Measurements from ENCODE around the gene MLST8. TPM values are rescaled to one million over a fixed set of nuclear protein-coding genes. Genes with fewer than 3 reads are reported as not detected.
"Not testable (repeated sequence)": the region's sequence is repeated elsewhere in the genome, so short reads cannot be mapped to it uniquely, and the experiment has no call there.

Gene MLST8
- total RNA-seq, 1 donor from 2014 or later, result 51.6 TPM

- Histone ChIP-seq H3K36me3 (no peaks in the 10 kb centered on the region), H3K27me3 (peaks cover 11% of the 10 kb centered on the region), H3K4me1 (peaks cover 18% of the 10 kb centered on the region), H3K27ac (no peak overlapping the region), H3K9me3 (no peaks in the 10 kb centered on the region), H3K4me3 (no peak overlapping the region)
- TF ChIP-seq CTCF (IDR thresholded peaks at IDR 0.05) (no peak), POLR2A (IDR thresholded peaks at IDR 0.05) (no peak), POLR2AphosphoS5 (IDR thresholded peaks at IDR 0.05; ENCODE audit: insufficient read depth in 1 of 2, low read depth in 1 of 2) (no peak)
- intact Hi-C loops (cut with DNase I), result no loop called here
- no peak for DNase-seq (ENCODE audit: extremely low spot score in 2 of 2)
These were observed 7.0 kb upstream of the MLST8 start for GRCh38 chr16:2198283-2198682.

- no peaks in the 10 kb centered on the region for H3K9me3 ChIP-seq
- no peak for DNase-seq (ENCODE audit: extremely low spot score in 2 of 2)
- H3K36me3 ChIP-seq, result no peaks in the 10 kb centered on the region
- H3K27me3 ChIP-seq, result peaks cover 11% of the 10 kb centered on the region
- peaks cover 18% of the 10 kb centered on the region for H3K4me1 ChIP-seq
- TF ChIP-seq POLR2A (IDR thresholded peaks at IDR 0.05), result no peak
- no peak for TF ChIP-seq POLR2AphosphoS5 (IDR thresholded peaks at IDR 0.05; ENCODE audit: insufficient read depth in 1 of 2, low read depth in 1 of 2)
- no peak for TF ChIP-seq CTCF (IDR thresholded peaks at IDR 0.05)
- intact Hi-C loops (cut with DNase I), result no loop called here
- H3K27ac ChIP-seq, result no peak overlapping the region
- no peak overlapping the region for H3K4me3 ChIP-seq
These were observed 6.2 kb upstream of the MLST8 start for GRCh38 chr16:2199095-2199494.

GRCh38 chr16:2199621-2200139, 5.6 kb upstream of the MLST8 start:
- Histone ChIP-seq H3K9me3 (no peaks in the 10 kb centered on the region), H3K27ac (no peak overlapping the region), H3K36me3 (no peaks in the 10 kb centered on the region), H3K4me3 (no peak overlapping the region), H3K27me3 (peaks cover 11% of the 10 kb centered on the region), H3K4me1 (peaks cover 15% of the 10 kb centered on the region)
- no peak for DNase-seq (ENCODE audit: extremely low spot score in 2 of 2)
- TF ChIP-seq POLR2A (IDR thresholded peaks at IDR 0.05) (no peak), POLR2AphosphoS5 (IDR thresholded peaks at IDR 0.05; ENCODE audit: insufficient read depth in 1 of 2, low read depth in 1 of 2) (no peak), CTCF (IDR thresholded peaks at IDR 0.05) (no peak)
- intact Hi-C loops (cut with DNase I), result no loop called here

- H3K4me3 ChIP-seq, result no peak overlapping the region
- DNase-seq (ENCODE audit: extremely low spot score in 2 of 2), result no peak
- peaks cover 13% of the 10 kb centered on the region for H3K4me1 ChIP-seq
- H3K9me3 ChIP-seq, result no peaks in the 10 kb centered on the region
- intact Hi-C loops (cut with DNase I), result no loop called here
- peaks cover 8% of the 10 kb centered on the region for H3K27me3 ChIP-seq
- TF ChIP-seq POLR2A (IDR thresholded peaks at IDR 0.05), result no peak
- no peak for TF ChIP-seq CTCF (IDR thresholded peaks at IDR 0.05)
- TF ChIP-seq POLR2AphosphoS5 (IDR thresholded peaks at IDR 0.05; ENCODE audit: insufficient read depth in 1 of 2, low read depth in 1 of 2), result no peak
- no peak overlapping the region for H3K27ac ChIP-seq
- no peaks in the 10 kb centered on the region for H3K36me3 ChIP-seq
These were observed 4.9 kb upstream of the MLST8 start for GRCh38 chr16:2200313-2200712.

- H3K9me3 ChIP-seq; H3K36me3 ChIP-seq; DNase-seq (ENCODE audit: extremely low spot score in 2 of 2); H3K27me3 ChIP-seq; H3K4me3 ChIP-seq; H3K27ac ChIP-seq; intact Hi-C loops (cut with DNase I): not testable (repeated sequence)
- peaks cover 19% of the 10 kb centered on the region for H3K4me1 ChIP-seq
These were observed 2.0 kb upstream of the MLST8 start for GRCh38 chr16:2203119-2203688.

Data from vagina (tissue), 2 donors.